Measurements from ENCODE around the gene COL24A1. TPM values are rescaled to one million over a fixed set of nuclear protein-coding genes. Genes with fewer than 3 reads are reported as not detected.

The COL24A1 gene
- 2.2 and 3.2 TPM in 2 replicates for total RNA-seq (2014; rRNA removed; shearing (Covaris generic))

- H3K36me3 ChIP-seq, result no peaks in the 10 kb centered on the region
- H3K27ac ChIP-seq, result peak within 1 kb of the TSS; percentile 60
- no peaks in the 10 kb centered on the region; the same call in 1 of the 2 replicates for H3K4me1 ChIP-seq
- no peaks in the 10 kb centered on the region for H3K9me3 ChIP-seq (replicated peaks)
- DNase-seq, result peak; percentile 86 to 87
- H3K4me3 ChIP-seq, result peak within 1 kb of the TSS; percentile 66
- no peaks in the 10 kb centered on the region for H3K27me3 ChIP-seq
Observed at GRCh38 chr1:86156566-86157455, at the start of gene COL24A1. TSS of gene COL24A1 (minus strand) at chr1:86156772. CDS start at chr1:86156396, 376 bp downstream.

GRCh38 chr1:86205741-86206140 is 49.2 kb upstream of the COL24A1 start:
- no peak for DNase-seq
- H3K4me3 ChIP-seq, result no peak overlapping the region

DNA sequence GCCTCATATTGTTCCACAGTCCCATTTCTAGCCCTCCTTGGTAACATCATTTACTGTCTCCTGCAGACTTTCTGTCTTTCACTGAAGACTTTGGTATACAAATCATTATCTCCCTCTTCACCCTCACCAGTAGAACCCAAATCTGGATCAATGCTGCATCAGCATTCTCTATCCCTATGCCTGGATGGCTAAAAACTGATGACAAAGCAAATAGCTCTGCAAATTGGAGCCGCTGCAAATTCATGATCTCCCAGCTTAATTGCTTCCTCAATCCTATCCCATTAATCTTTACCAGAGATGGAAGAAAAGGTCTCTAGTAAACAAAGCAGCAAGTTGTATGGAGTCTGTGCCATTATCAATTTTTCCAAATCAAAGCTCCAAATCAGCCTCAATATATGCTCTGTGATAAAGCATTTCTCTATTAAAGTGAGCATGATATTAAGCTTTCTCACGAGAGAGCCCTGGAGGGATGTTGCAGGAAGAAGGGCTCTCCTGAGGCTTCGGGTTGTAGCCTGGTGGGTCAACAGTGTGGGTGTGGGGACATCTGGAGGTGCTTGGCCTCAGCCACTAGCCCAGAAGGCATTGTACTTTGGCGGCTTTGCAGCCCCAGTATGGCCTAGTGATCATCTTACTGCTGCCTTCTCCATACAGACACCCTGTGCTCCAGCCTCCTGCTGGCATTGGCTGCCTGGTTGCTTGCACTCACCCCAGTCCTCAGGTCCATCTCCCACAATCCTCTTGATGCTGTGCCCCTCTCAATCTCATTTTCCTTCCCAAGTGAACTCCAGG is 46.2 kb upstream of the COL24A1 start:
- no peak for DNase-seq
- Histone ChIP-seq H3K4me3 (no peak overlapping the region), H3K9me3 (replicated peaks) (no peaks in the 10 kb centered on the region; the same call in 1 of the 2 replicates), H3K27me3 (no peaks in the 10 kb centered on the region), H3K27ac (no peak overlapping the region), H3K4me1 (peaks cover 19% of the 10 kb centered on the region), H3K36me3 (no peaks in the 10 kb centered on the region)

More at GRCh38 chr1:86205741-86206140, 49.2 kb upstream of the COL24A1 start:
- Histone ChIP-seq H3K36me3 (no peaks in the 10 kb centered on the region), H3K27ac (no peak overlapping the region), H3K9me3 (replicated peaks) (no peaks in the 10 kb centered on the region; the same call in 1 of the 2 replicates), H3K4me1 (peaks cover 14% of the 10 kb centered on the region), H3K27me3 (no peaks in the 10 kb centered on the region)

DNA sequence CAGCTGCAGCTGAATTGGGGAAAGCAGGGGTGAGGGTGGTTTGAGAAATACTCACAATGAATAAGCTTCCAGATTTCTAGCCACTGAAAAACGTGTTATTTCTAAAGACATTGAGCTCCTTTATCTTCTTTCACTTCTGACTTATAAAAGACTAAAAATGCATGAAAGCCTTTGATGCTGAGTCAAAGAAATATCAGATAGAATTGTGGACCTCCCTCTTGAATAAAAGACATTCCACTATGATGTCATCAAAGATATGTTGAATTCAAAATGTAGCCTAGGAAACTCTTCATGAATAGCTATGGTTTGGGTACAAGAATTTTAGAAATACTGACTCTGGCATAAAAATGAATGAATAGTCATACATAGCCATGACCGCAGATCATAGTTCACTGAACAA is 44.7 kb upstream of the COL24A1 start:
- H3K9me3 ChIP-seq (replicated peaks), result no peaks in the 10 kb centered on the region; the same call in 1 of the 2 replicates
- peaks cover 20% of the 10 kb centered on the region for H3K4me1 ChIP-seq
- no peaks in the 10 kb centered on the region for H3K36me3 ChIP-seq
- H3K27ac ChIP-seq, result no peak overlapping the region
- H3K4me3 ChIP-seq, result no peak overlapping the region
- no peaks in the 10 kb centered on the region for H3K27me3 ChIP-seq
- no peak for DNase-seq

DNA sequence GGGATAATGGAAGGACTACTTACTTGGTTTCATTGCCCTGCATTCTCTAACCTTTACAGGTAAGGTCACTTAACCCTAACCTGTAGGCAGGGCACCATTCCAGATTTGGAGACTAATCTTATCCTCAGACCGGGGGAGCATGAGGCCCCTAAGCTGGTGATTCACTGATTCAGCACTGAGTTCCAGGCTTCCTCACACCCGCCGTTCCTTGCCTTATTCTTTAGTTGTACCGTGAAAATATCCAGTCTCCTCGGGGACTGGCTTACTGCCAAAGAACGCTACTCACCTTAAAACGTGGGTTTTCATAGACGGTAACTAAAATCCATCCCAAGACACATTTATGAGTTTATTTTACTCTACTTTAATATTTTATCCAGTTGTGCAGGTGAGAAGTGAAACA is 44.3 kb upstream of the COL24A1 start:
- no peaks in the 10 kb centered on the region for H3K36me3 ChIP-seq
- peaks cover 18% of the 10 kb centered on the region for H3K4me1 ChIP-seq
- H3K9me3 ChIP-seq (replicated peaks), result no peaks in the 10 kb centered on the region; the same call in 1 of the 2 replicates
- no peak overlapping the region for H3K27ac ChIP-seq
- H3K27me3 ChIP-seq, result no peaks in the 10 kb centered on the region
- H3K4me3 ChIP-seq, result no peak overlapping the region
- no peak for DNase-seq

DNA sequence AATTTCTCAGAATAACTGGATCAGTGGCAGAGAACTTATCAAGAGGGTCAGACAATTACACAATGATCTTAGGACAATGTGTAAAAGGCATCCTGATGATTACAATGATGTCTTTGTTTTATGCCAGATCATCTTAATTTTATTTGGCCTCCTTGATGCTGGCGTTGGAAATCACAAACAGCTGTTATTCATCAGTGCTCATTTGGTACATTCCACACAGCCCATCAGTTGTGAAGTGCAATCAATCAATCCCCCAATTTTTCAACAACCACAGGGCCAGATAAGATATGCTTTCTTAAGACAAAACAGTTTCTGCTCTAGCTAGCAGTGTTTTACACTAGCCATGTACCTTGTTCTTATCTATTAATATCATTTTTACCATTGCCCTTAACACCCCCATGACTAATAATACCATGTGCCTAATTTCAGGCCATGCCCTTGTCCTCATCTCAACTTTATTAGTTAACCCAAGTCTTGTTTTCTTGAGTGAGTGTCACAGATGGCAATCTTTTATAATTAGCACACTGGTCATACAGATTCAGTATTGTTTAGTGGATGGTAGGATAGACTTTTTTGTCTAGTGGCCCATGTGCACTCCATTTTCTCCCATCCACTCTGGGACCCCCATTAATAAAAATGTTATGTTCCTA is 40.8 kb upstream of the COL24A1 start:
- peak overlapping the region; percentile 71 for H3K27ac ChIP-seq
- peak; percentile 7 to 60 for DNase-seq
- H3K9me3 ChIP-seq (replicated peaks), result no peaks in the 10 kb centered on the region
- no peaks in the 10 kb centered on the region for H3K27me3 ChIP-seq
- H3K36me3 ChIP-seq, result no peaks in the 10 kb centered on the region
- no peak overlapping the region for H3K4me3 ChIP-seq
- H3K4me1 ChIP-seq, result peaks cover 18% of the 10 kb centered on the region

- no peaks in the 10 kb centered on the region for H3K9me3 ChIP-seq (replicated peaks)
- no peaks in the 10 kb centered on the region for H3K27me3 ChIP-seq
- H3K27ac ChIP-seq, result no peak overlapping the region
- no peak overlapping the region for H3K4me3 ChIP-seq
- H3K4me1 ChIP-seq, result peaks cover 18% of the 10 kb centered on the region
- H3K36me3 ChIP-seq, result no peaks in the 10 kb centered on the region
- DNase-seq, result no peak
Observed at GRCh38 chr1:86195281-86195680, 38.7 kb upstream of the COL24A1 start.

DNA sequence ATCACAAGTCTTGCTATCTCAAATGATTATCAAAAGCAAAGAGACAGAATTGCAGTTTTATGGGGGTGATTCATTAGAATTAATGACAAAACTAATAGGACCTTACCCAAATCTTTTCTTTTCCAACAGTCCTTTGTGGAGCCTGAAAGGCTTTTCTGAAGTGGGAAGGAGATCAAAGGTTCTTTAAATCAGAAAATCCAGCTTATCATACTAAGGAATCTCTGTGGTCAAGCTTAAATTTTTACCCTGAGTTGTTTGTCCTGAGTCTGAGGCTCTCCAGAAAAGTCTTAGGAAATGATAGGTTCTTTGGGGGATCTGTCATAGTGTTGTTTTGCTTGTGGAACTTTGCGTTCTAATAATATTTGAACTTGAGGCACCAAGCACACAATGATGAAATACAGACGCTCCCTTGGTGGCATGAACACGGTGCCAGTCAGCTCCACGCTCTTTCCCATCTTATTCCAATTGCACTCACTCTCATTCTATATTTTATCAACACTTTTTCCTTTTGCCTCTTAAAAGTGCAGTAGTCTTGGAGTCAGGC is 38.0 kb upstream of the COL24A1 start:
- H3K36me3 ChIP-seq, result no peaks in the 10 kb centered on the region
- peak in 1 of 2 experiments; percentile 12 for DNase-seq
- no peaks in the 10 kb centered on the region for H3K27me3 ChIP-seq
- H3K27ac ChIP-seq, result no peak overlapping the region
- H3K9me3 ChIP-seq (replicated peaks), result no peaks in the 10 kb centered on the region
- no peak overlapping the region for H3K4me3 ChIP-seq
- H3K4me1 ChIP-seq, result peaks cover 18% of the 10 kb centered on the region

DNA sequence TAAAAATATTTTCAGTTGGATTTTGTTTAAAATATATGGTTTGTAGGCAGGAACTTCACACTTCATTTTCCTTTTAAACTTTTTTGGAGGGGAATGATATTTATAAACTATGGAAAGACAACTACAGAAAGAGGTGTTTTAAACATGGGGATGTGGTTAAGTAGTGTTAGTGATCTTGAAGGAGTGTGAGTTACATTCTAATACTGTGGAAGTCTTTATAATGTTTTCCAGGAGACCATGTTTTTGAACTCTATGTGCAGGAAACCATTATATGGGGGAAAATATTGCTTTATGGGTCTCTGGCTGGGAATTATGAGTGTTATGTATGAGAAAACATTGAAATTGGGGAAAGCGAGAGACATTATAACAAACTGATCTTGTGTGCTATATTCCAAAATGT is 35.8 kb upstream of the COL24A1 start:
- Histone ChIP-seq H3K4me3 (no peak overlapping the region), H3K27me3 (no peaks in the 10 kb centered on the region), H3K4me1 (peaks cover 10% of the 10 kb centered on the region), H3K9me3 (replicated peaks) (no peaks in the 10 kb centered on the region), H3K36me3 (no peaks in the 10 kb centered on the region), H3K27ac (no peak overlapping the region)
- DNase-seq, result no peak

DNA sequence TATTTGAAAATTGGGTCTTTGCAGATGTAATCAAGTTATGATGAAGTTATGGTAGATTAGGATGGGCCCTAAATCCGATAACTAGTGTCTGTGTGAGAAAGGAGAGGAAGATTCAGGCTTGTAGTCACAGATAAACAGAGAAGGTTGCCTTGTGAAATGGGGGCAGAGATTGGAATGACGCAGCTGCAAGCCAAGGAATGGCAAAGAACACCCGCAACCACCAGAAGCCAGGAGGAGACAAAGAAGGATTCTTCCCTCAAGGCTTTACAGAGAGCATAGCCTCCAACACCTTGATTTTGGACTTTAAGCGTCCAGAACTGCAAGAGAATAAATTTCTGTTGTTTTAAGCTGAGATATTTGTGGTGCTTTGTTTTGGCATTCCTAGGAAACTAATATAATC is 35.4 kb upstream of the COL24A1 start:
- no peaks in the 10 kb centered on the region for H3K36me3 ChIP-seq
- no peak overlapping the region for H3K27ac ChIP-seq
- H3K4me3 ChIP-seq, result no peak overlapping the region
- H3K4me1 ChIP-seq, result peaks cover 6% of the 10 kb centered on the region
- H3K9me3 ChIP-seq (replicated peaks), result no peaks in the 10 kb centered on the region
- H3K27me3 ChIP-seq, result no peaks in the 10 kb centered on the region
- no peak for DNase-seq

DNA sequence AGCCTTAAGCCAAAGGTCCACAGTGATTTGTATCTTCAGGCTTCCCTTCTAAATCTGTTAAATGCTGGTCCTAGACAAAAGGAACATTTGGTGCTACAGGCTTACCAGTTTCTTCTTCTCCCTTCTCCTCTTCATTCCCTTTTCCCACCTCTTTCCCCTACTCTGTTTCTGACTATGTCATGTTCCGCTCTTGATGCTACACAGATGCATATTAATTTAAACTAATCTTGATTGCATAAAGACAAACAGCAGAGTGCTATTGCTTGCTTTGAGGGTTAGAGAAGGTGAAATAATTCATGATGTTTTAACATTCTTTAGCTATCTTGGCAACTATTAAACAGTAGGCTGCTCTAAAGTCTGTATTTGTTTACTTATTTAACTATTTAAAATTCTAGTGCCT is 34.3 kb upstream of the COL24A1 start:
- H3K4me1 ChIP-seq, result no peaks in the 10 kb centered on the region
- DNase-seq, result no peak
- H3K27ac ChIP-seq, result no peak overlapping the region
- H3K36me3 ChIP-seq, result no peaks in the 10 kb centered on the region
- H3K9me3 ChIP-seq (replicated peaks), result no peaks in the 10 kb centered on the region
- no peak overlapping the region for H3K4me3 ChIP-seq
- H3K27me3 ChIP-seq, result no peaks in the 10 kb centered on the region

DNA sequence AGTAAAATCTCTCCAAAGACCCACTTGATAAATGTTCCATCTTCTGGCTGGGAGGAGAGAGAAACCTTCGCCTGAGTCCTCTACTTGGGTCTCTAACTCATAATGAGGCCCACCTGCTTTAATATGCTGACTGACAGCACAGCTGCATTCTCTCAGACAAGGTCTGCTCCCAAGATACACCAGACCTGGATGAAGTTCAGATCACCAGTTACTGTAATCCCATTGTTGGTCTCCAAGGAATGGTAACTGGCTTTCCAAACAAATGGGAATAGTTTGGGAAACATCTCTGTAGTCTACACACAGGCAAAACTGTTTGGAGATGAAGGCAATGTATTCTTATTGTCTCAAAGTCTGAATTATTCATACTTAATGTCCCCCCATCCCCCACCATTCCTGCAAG is 27.9 kb upstream of the COL24A1 start:
- Histone ChIP-seq H3K9me3 (replicated peaks) (no peaks in the 10 kb centered on the region), H3K27ac (peak overlapping the region; percentile 5), H3K4me1 (peaks cover 13% of the 10 kb centered on the region), H3K27me3 (no peaks in the 10 kb centered on the region), H3K4me3 (no peak overlapping the region), H3K36me3 (no peaks in the 10 kb centered on the region)
- peak; percentile 72 to 89 for DNase-seq

DNA sequence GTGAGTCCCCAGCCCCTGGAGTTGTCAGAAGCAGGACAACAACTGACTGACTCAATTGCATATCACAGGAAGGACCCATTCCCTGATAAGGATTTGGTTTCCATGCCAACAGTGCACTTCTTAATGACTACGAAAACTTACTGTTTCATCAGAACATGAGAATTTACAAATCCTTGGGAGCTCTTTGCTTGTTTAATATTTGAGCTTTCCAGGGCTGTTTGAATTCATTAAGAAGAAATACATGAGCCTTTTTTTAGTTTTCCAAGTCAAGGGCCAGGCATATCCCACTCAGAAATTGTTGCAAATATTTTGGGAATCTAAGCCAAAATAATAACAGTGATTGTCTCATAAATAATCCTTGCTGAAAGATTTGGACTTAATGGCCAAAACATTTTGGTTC is 27.2 kb upstream of the COL24A1 start:
- Histone ChIP-seq H3K27ac (peak overlapping the region; percentile 5), H3K9me3 (replicated peaks) (no peaks in the 10 kb centered on the region), H3K4me1 (peaks cover 13% of the 10 kb centered on the region), H3K36me3 (no peaks in the 10 kb centered on the region), H3K27me3 (no peaks in the 10 kb centered on the region), H3K4me3 (no peak overlapping the region)
- DNase-seq, result no peak

DNA sequence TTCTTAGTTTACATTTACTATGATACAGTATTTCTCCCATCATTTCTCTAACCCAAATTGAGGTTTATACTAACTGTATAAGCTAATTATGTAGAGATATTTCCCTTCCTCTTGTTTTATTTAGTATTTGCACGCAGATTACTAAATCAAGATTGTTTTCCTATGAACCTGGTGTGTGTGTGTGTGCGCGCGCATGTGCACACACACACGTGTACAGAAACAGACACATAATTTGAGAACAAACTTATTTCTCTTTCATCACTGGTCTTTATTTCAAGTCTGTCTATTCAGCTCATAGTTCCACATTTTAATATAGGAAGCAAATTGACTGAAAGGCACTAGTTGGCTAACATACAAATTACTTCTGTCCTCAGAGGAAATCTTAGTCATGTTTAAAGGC is 19.7 kb upstream of the COL24A1 start:
- H3K4me3 ChIP-seq, result no peak overlapping the region
- H3K4me1 ChIP-seq, result no peaks in the 10 kb centered on the region
- no peaks in the 10 kb centered on the region for H3K36me3 ChIP-seq
- H3K27ac ChIP-seq, result no peak overlapping the region
- DNase-seq, result no peak
- H3K27me3 ChIP-seq, result no peaks in the 10 kb centered on the region
- no peaks in the 10 kb centered on the region for H3K9me3 ChIP-seq (replicated peaks)
